ENCODE results near the gene TAAR5.
"Not testable (repeated sequence)": the region's sequence is repeated elsewhere in the genome, so short reads cannot be mapped to it uniquely, and the experiment has no call there.

TAAR5 gene

GRCh38 chr6:132570221-132570777 is 19.2 kb downstream of the TAAR5 start, which contains the start of gene TAAR6:
TSS of gene TAAR6 (plus strand) at chr6:132570322. CDS start at chr6:132570322, 0 bp downstream.
- FAIRE-seq, result no peak

- FAIRE-seq, result no peak
Measured at GRCh38 chr6:132569170-132569569, 20.4 kb downstream of the TAAR5 start.

GRCh38 chr6:132568611-132569010 is 20.9 kb downstream of the TAAR5 start:
- no peak for FAIRE-seq

GRCh38 chr6:132567566-132567965 is 22.0 kb downstream of the TAAR5 start:
- FAIRE-seq, result no peak

- FAIRE-seq, result no peak
Measured at GRCh38 chr6:132566404-132566803, 23.1 kb downstream of the TAAR5 start.

GRCh38 chr6:132560087-132560486 is 29.5 kb downstream of the TAAR5 start:
- FAIRE-seq, result not testable (repeated sequence)

GRCh38 chr6:132552372-132552771 is 37.2 kb downstream of the TAAR5 start, which contains the start of gene TAAR8:
TSS of gene TAAR8 (plus strand) at chr6:132552672. CDS start at chr6:132552693, 21 bp downstream.
- no peak for FAIRE-seq

- FAIRE-seq, result no peak
Measured at GRCh38 chr6:132551214-132551613, 38.3 kb downstream of the TAAR5 start.

- no peak for FAIRE-seq
Measured at GRCh38 chr6:132548746-132549463, 40.6 kb downstream of the TAAR5 start.

- no peak for FAIRE-seq
Measured at GRCh38 chr6:132544826-132545225, 44.7 kb downstream of the TAAR5 start.
